ENCODE results near the gene FN1.

The FN1 gene

GRCh38 chr2:215450188-215451011 is 14.5 kb upstream of the FN1 start:
- H3K27ac ChIP-seq (replicated peaks; ENCODE audit: low read length), result no peak overlapping the region
- H3K4me3 ChIP-seq (ENCODE audit: low read length in 2 of 2), result no peak overlapping the region
- H3K36me3 ChIP-seq (replicated peaks in 1 of 2; ENCODE audit: control insufficient read depth in 2 of 2, insufficient read depth in 2 of 2, low read length in 2 of 2), result no peaks in the 10 kb centered on the region
- H3K4me2 ChIP-seq (ENCODE audit: insufficient read depth, low read length, poor library complexity, severe bottlenecking), result no peak overlapping the region
- DNase-seq (ENCODE audit: low spot score), result no peak
- no peak overlapping the region for H2BK5ac ChIP-seq (ENCODE audit: low read length)
- no peak overlapping the region for H3K9ac ChIP-seq (ENCODE audit: low read depth, low read length, poor library complexity)
- no CpG with 5 or more reads among the region's 4 CpGs for WGBS, 2 donors (ENCODE audit: extremely low coverage in 2 of 2, insufficient read length in 2 of 2, insufficient replicate concordance in 1 of 2)
- H3K18ac ChIP-seq (ENCODE audit: low read length), result no peak overlapping the region
- no peak overlapping the region for H3K23ac ChIP-seq (ENCODE audit: low read depth, low read length, poor library complexity)
- no peak overlapping the region for H2BK12ac ChIP-seq (ENCODE audit: low read length)
- H2BK15ac ChIP-seq (ENCODE audit: low read length), result no peak overlapping the region
- no peak overlapping the region for H2BK120ac ChIP-seq (ENCODE audit: low read depth, low read length)
- no peak overlapping the region for H2AFZ ChIP-seq (ENCODE audit: low read length)
- no peaks in the 10 kb centered on the region for H3K79me1 ChIP-seq (ENCODE audit: low read depth, low read length)
- no peak overlapping the region for H2AK5ac ChIP-seq (ENCODE audit: low read depth, low read length)
- peaks cover 0 to 3% of the 10 kb centered on the region in 2 donors for H3K9me3 ChIP-seq (replicated peaks in 1 of 2; ENCODE audit: control insufficient read depth in 2 of 2, insufficient read depth in 1 of 2, low read depth in 1 of 2, low read length in 2 of 2)
- H3K27me3 ChIP-seq (ENCODE audit: control insufficient read depth in 3 of 3, insufficient read depth in 3 of 3, low read depth in 1 of 3, low read length in 3 of 3), result no peaks in the 10 kb centered on the region
- no peak overlapping the region for H4K91ac ChIP-seq (ENCODE audit: low read depth, low read length, poor library complexity)
- H4K8ac ChIP-seq (ENCODE audit: low read depth, low read length), result no peak overlapping the region
- H3K4ac ChIP-seq (ENCODE audit: low read length), result no peak overlapping the region
- H3K14ac ChIP-seq (ENCODE audit: low read length), result no peak overlapping the region
- H3K4me1 ChIP-seq (ENCODE audit: control insufficient read depth in 2 of 2, insufficient read depth in 1 of 2, low read depth in 1 of 2, low read length in 2 of 2), result no peaks in the 10 kb centered on the region

- no peak overlapping the region for H2AK5ac ChIP-seq (ENCODE audit: low read depth, low read length)
- H2BK120ac ChIP-seq (ENCODE audit: low read depth, low read length), result no peak overlapping the region
- WGBS, 2 donors (ENCODE audit: extremely low coverage in 2 of 2, insufficient read length in 2 of 2, insufficient replicate concordance in 1 of 2), result no CpG with 5 or more reads among the region's 3 CpGs
- no peak overlapping the region for H3K9ac ChIP-seq (ENCODE audit: low read depth, low read length, poor library complexity)
- no peak overlapping the region for H3K23ac ChIP-seq (ENCODE audit: low read depth, low read length, poor library complexity)
- H3K14ac ChIP-seq (ENCODE audit: low read length), result no peak overlapping the region
- H2BK12ac ChIP-seq (ENCODE audit: low read length), result no peak overlapping the region
- H4K8ac ChIP-seq (ENCODE audit: low read depth, low read length), result no peak overlapping the region
- no peak overlapping the region for H2BK15ac ChIP-seq (ENCODE audit: low read length)
- H3K4me1 ChIP-seq (ENCODE audit: control insufficient read depth in 2 of 2, insufficient read depth in 1 of 2, low read depth in 1 of 2, low read length in 2 of 2), result no peaks in the 10 kb centered on the region
- H3K36me3 ChIP-seq (replicated peaks in 1 of 2; ENCODE audit: control insufficient read depth in 2 of 2, insufficient read depth in 2 of 2, low read length in 2 of 2), result no peaks in the 10 kb centered on the region
- no peak overlapping the region for H2BK5ac ChIP-seq (ENCODE audit: low read length)
- no peak overlapping the region for H2AFZ ChIP-seq (ENCODE audit: low read length)
- no peak overlapping the region for H3K4me3 ChIP-seq (ENCODE audit: low read length in 2 of 2)
- H3K9me3 ChIP-seq (replicated peaks in 1 of 2; ENCODE audit: control insufficient read depth in 2 of 2, insufficient read depth in 1 of 2, low read depth in 1 of 2, low read length in 2 of 2), result peaks cover 0 to 3% of the 10 kb centered on the region in 2 donors
- no peak overlapping the region for H3K27ac ChIP-seq (replicated peaks; ENCODE audit: low read length)
- no peak for DNase-seq (ENCODE audit: low spot score)
- H3K27me3 ChIP-seq (ENCODE audit: control insufficient read depth in 3 of 3, insufficient read depth in 3 of 3, low read depth in 1 of 3, low read length in 3 of 3), result no peaks in the 10 kb centered on the region
- no peak overlapping the region for H3K4ac ChIP-seq (ENCODE audit: low read length)
- no peak overlapping the region for H4K91ac ChIP-seq (ENCODE audit: low read depth, low read length, poor library complexity)
- H3K18ac ChIP-seq (ENCODE audit: low read length), result no peak overlapping the region
- no peaks in the 10 kb centered on the region for H3K79me1 ChIP-seq (ENCODE audit: low read depth, low read length)
- H3K4me2 ChIP-seq (ENCODE audit: insufficient read depth, low read length, poor library complexity, severe bottlenecking), result no peak overlapping the region
Observed at GRCh38 chr2:215447673-215448081, 11.8 kb upstream of the FN1 start.

- no peaks in the 10 kb centered on the region for H3K36me3 ChIP-seq (replicated peaks in 1 of 2; ENCODE audit: control insufficient read depth in 2 of 2, insufficient read depth in 2 of 2, low read length in 2 of 2)
- H3K27ac ChIP-seq (replicated peaks; ENCODE audit: low read length), result no peak overlapping the region
- H3K4me2 ChIP-seq (ENCODE audit: insufficient read depth, low read length, poor library complexity, severe bottlenecking), result no peak overlapping the region
- H3K9me3 ChIP-seq (replicated peaks in 1 of 2; ENCODE audit: control insufficient read depth in 2 of 2, insufficient read depth in 1 of 2, low read depth in 1 of 2, low read length in 2 of 2), result peaks cover 0 to 3% of the 10 kb centered on the region in 2 donors
- no CpG with 5 or more reads among the region's 2 CpGs for WGBS, 2 donors (ENCODE audit: extremely low coverage in 2 of 2, insufficient read length in 2 of 2, insufficient replicate concordance in 1 of 2)
- H3K79me1 ChIP-seq (ENCODE audit: low read depth, low read length), result no peaks in the 10 kb centered on the region
- H3K4me1 ChIP-seq (ENCODE audit: control insufficient read depth in 2 of 2, insufficient read depth in 1 of 2, low read depth in 1 of 2, low read length in 2 of 2), result no peaks in the 10 kb centered on the region
- H3K4me3 ChIP-seq (ENCODE audit: low read length in 2 of 2), result no peak overlapping the region
- no peak overlapping the region for H4K8ac ChIP-seq (ENCODE audit: low read depth, low read length)
- H2BK120ac ChIP-seq (ENCODE audit: low read depth, low read length), result no peak overlapping the region
- no peak overlapping the region for H3K14ac ChIP-seq (ENCODE audit: low read length)
- no peaks in the 10 kb centered on the region for H3K27me3 ChIP-seq (ENCODE audit: control insufficient read depth in 3 of 3, insufficient read depth in 3 of 3, low read depth in 1 of 3, low read length in 3 of 3)
- DNase-seq (ENCODE audit: low spot score), result no peak
- H2BK12ac ChIP-seq (ENCODE audit: low read length), result no peak overlapping the region
- H4K91ac ChIP-seq (ENCODE audit: low read depth, low read length, poor library complexity), result no peak overlapping the region
- no peak overlapping the region for H2AK5ac ChIP-seq (ENCODE audit: low read depth, low read length)
- no peak overlapping the region for H3K23ac ChIP-seq (ENCODE audit: low read depth, low read length, poor library complexity)
- H3K18ac ChIP-seq (ENCODE audit: low read length), result no peak overlapping the region
- no peak overlapping the region for H3K9ac ChIP-seq (ENCODE audit: low read depth, low read length, poor library complexity)
- no peak overlapping the region for H3K4ac ChIP-seq (ENCODE audit: low read length)
- H2BK15ac ChIP-seq (ENCODE audit: low read length), result no peak overlapping the region
- H2AFZ ChIP-seq (ENCODE audit: low read length), result no peak overlapping the region
- H2BK5ac ChIP-seq (ENCODE audit: low read length), result no peak overlapping the region
Observed at GRCh38 chr2:215447056-215447455, 11.2 kb upstream of the FN1 start.

- no peak overlapping the region for H3K4ac ChIP-seq (ENCODE audit: low read length)
- no peak overlapping the region for H2BK12ac ChIP-seq (ENCODE audit: low read length)
- H2AFZ ChIP-seq (ENCODE audit: low read length), result peak overlapping the region; percentile 14
- no peak overlapping the region for H2BK15ac ChIP-seq (ENCODE audit: low read length)
- peaks cover 0 to 3% of the 10 kb centered on the region in 2 donors for H3K4me1 ChIP-seq (ENCODE audit: control insufficient read depth in 2 of 2, insufficient read depth in 1 of 2, low read depth in 1 of 2, low read length in 2 of 2)
- no peaks in the 10 kb centered on the region for H3K79me1 ChIP-seq (ENCODE audit: low read depth, low read length)
- no peak for DNase-seq (ENCODE audit: low spot score)
- no peak overlapping the region for H3K4me3 ChIP-seq (ENCODE audit: low read length in 2 of 2)
- H3K18ac ChIP-seq (ENCODE audit: low read length), result no peak overlapping the region
- no peak overlapping the region for H3K4me2 ChIP-seq (ENCODE audit: insufficient read depth, low read length, poor library complexity, severe bottlenecking)
- H2BK120ac ChIP-seq (ENCODE audit: low read depth, low read length), result no peak overlapping the region
- no peak overlapping the region for H2AK5ac ChIP-seq (ENCODE audit: low read depth, low read length)
- no peak overlapping the region for H3K23ac ChIP-seq (ENCODE audit: low read depth, low read length, poor library complexity)
- H3K14ac ChIP-seq (ENCODE audit: low read length), result no peak overlapping the region
- H3K9me3 ChIP-seq (replicated peaks in 1 of 2; ENCODE audit: control insufficient read depth in 2 of 2, insufficient read depth in 1 of 2, low read depth in 1 of 2, low read length in 2 of 2), result no peaks in the 10 kb centered on the region
- H4K91ac ChIP-seq (ENCODE audit: low read depth, low read length, poor library complexity), result no peak overlapping the region
- H2BK5ac ChIP-seq (ENCODE audit: low read length), result no peak overlapping the region
- WGBS, 2 donors (ENCODE audit: extremely low coverage in 2 of 2, insufficient read length in 2 of 2, insufficient replicate concordance in 1 of 2), result no CpG with 5 or more reads among the region's 5 CpGs
- H3K9ac ChIP-seq (ENCODE audit: low read depth, low read length, poor library complexity), result no peak overlapping the region
- no peak overlapping the region for H4K8ac ChIP-seq (ENCODE audit: low read depth, low read length)
- no peaks in the 10 kb centered on the region for H3K36me3 ChIP-seq (replicated peaks in 1 of 2; ENCODE audit: control insufficient read depth in 2 of 2, insufficient read depth in 2 of 2, low read length in 2 of 2)
- H3K27ac ChIP-seq (replicated peaks; ENCODE audit: low read length), result no peak overlapping the region
- H3K27me3 ChIP-seq (ENCODE audit: control insufficient read depth in 3 of 3, insufficient read depth in 3 of 3, low read depth in 1 of 3, low read length in 3 of 3), result no peaks in the 10 kb centered on the region
Observed at GRCh38 chr2:215442401-215442787, 6.5 kb upstream of the FN1 start.

Data from neuronal stem cell (in vitro differentiated cells).